HCT116 (cell line): ENCODE data around the gene HOXC4. TPM values are rescaled to one million over a fixed set of nuclear protein-coding genes. Genes with fewer than 3 reads are reported as not detected.

ENCODE experiments used
- ATAC-seq: fragments of 200-7000 bp; cut with Tn5 transposase; 2 replicates; pipeline ENCODE4 v1.9.1; 2020; ENCODE audit warnings: mild to moderate bottlenecking, moderate library complexity
- BruUV-seq: library from RNA; stranded (reverse); fragments of 400-500 nt; replicated peaks from 2 replicates; lab custom pipeline; 2021; lab: Mats Ljungman, UMichigan
- CTCF ChIA-PET: fragments of 300-600 bp; sonication (Branson Sonifier 250); formaldehyde crosslinking; loops from one replicate; lab custom pipeline; 2021; ENCODE audit warnings: antibody characterized with exemption; lab: Charles Lee
- POLR2A ChIA-PET: fragments of 300-600, 350-600 bp; sonication (Branson Sonifier 250); formaldehyde crosslinking; loops from one replicate; lab custom pipeline; 2021; ENCODE audit warnings: antibody characterized with exemption; lab: Charles Lee
- RAD21 ChIA-PET, 2 experiments: fragments of 300-600 bp; sonication (Branson Sonifier 250); formaldehyde crosslinking; loops; one replicate each; lab custom pipeline; 2023; ENCODE audit warnings: low total read pairs in 2 of 2; ENCODE audit not compliant: uncharacterized antibody in 2 of 2, unreplicated experiment in 2 of 2, low non-redundant PET in 1 of 2; lab: Charles Lee
- DNase-seq: peaks from one replicate; pipeline ENCODE4 v3.0.0-alpha.2; 2010; ENCODE audit warnings: low read depth, low spot score
- H2AFZ ChIP-seq: fragments of 200-600 bp; shearing (Covaris generic), sonication (generic); 2 replicates; pipeline ENCODE4 v1.6.1; 2017; ENCODE audit warnings: low read depth, mixed run types, mixed read lengths, antibody characterized with exemption, low read length; ENCODE audit not compliant: poor library complexity, severe bottlenecking
- H3K27ac ChIP-seq: 2 replicates; pipeline ENCODE4 v1.5.1; 2012; ENCODE audit warnings: low read depth, low read length
- H3K27me3 ChIP-seq: fragments of 200-600 bp; sonication (generic); 2 replicates; pipeline ENCODE4 v1.6.1; 2016; ENCODE audit warnings: mixed run types, low read length, mixed read lengths; ENCODE audit not compliant: insufficient read depth
- H3K36me3 ChIP-seq, 2 experiments: fragments of 200-500 bp in 1 of 2; fragments of 200-600 bp in 1 of 2; sonication (Bioruptor generic) in 1 of 2; sonication (generic) in 1 of 2; 2 replicates each; pipeline versions ENCODE4 v1.5.1 to v1.6.1; 2014 to 2016; ENCODE audit warnings: low read length in 2 of 2, inconsistent platforms in 1 of 2, mixed read lengths in 1 of 2, mixed run types in 1 of 2; ENCODE audit not compliant: insufficient read depth in 2 of 2, control insufficient read depth in 1 of 2
- H3K4me1 ChIP-seq, 2 experiments: fragments of 200-600 bp in 1 of 2; sonication (generic) in 1 of 2; 2 replicates each; pipeline versions ENCODE4 v1.5.1 to v1.6.1; 2012 to 2017; ENCODE audit warnings: low read length in 2 of 2, inconsistent platforms in 1 of 2, mild to moderate bottlenecking in 1 of 2, mixed read lengths in 1 of 2, mixed run types in 1 of 2, moderate library complexity in 1 of 2; ENCODE audit not compliant: insufficient read depth in 2 of 2, control insufficient read depth in 1 of 2
- H3K4me2 ChIP-seq: fragments of 200-600 bp; sonication (generic); 2 replicates; pipeline ENCODE4 v1.6.1; 2017; ENCODE audit warnings: mixed run types, low read length, mixed read lengths
- H3K4me3 ChIP-seq, 2 experiments: fragments of 200-600 bp in 1 of 2; sonication (generic) in 1 of 2; replicated peaks in 1 of 2; 2 replicates each; pipeline ENCODE4 v1.5.1; 2011 to 2016; ENCODE audit warnings: low read length in 2 of 2, control low read depth in 1 of 2, low read depth in 1 of 2, mild to moderate bottlenecking in 1 of 2, mixed read lengths in 1 of 2, mixed run types in 1 of 2
- H3K79me2 ChIP-seq: fragments of 200-600 bp; sonication (generic); 2 replicates; pipeline ENCODE4 v1.6.1; 2017; ENCODE audit warnings: mild to moderate bottlenecking, mixed run types, low read length, moderate library complexity, mixed read lengths; ENCODE audit not compliant: insufficient read depth
- H3K9ac ChIP-seq: fragments of 200-600 bp; sonication (generic); 2 replicates; pipeline ENCODE4 v1.6.1; 2016; ENCODE audit warnings: low read length, mixed read lengths
- H3K9me2 ChIP-seq: fragments of 200-600 bp; sonication (generic), shearing (Covaris generic); 2 replicates; pipeline ENCODE4 v1.6.1; 2017; ENCODE audit warnings: mixed run types, mild to moderate bottlenecking, moderate library complexity; ENCODE audit not compliant: insufficient read depth
- H3K9me3 ChIP-seq, 2 experiments: fragments of 200-500 bp in 1 of 2; fragments of 200-600 bp in 1 of 2; sonication (Bioruptor generic) in 1 of 2; sonication (generic) in 1 of 2; 2 replicates each; pipeline ENCODE4 v1.6.1; 2014 to 2017; ENCODE audit warnings: low read length in 2 of 2, mixed read lengths in 2 of 2, inconsistent platforms in 1 of 2, low read depth in 1 of 2, mild to moderate bottlenecking in 1 of 2, mixed run types in 1 of 2, moderate library complexity in 1 of 2; ENCODE audit not compliant: control insufficient read depth in 1 of 2, insufficient read depth in 1 of 2
- H4K20me1 ChIP-seq: fragments of 200-600 bp; sonication (generic), shearing (Covaris generic); 2 replicates; pipeline ENCODE4 v1.6.1; 2017; ENCODE audit warnings: mixed run types, mild to moderate bottlenecking, moderate library complexity; ENCODE audit not compliant: insufficient read depth
- CBX3 ChIP-seq: IDR thresholded peaks from 2 replicates; pipeline ENCODE4 v1.6.1; 2012; ENCODE audit warnings: low read depth
- CEBPB ChIP-seq: IDR thresholded peaks from 2 replicates; pipeline ENCODE4 v1.6.1; 2012; ENCODE audit warnings: low read depth
- EGR1 ChIP-seq: IDR thresholded peaks from 2 replicates; pipeline ENCODE4 v1.6.1; 2012; ENCODE audit warnings: low read depth
- ELF1 ChIP-seq: IDR thresholded peaks from 2 replicates; pipeline ENCODE4 v1.6.1; 2012; ENCODE audit warnings: low read depth, borderline replicate concordance
- JUND ChIP-seq: IDR thresholded peaks from 2 replicates; pipeline ENCODE4 v1.6.1; 2012
- POLR2A ChIP-seq: IDR thresholded peaks from 2 replicates; pipeline ENCODE4 v1.7.0; 2011; ENCODE audit warnings: borderline replicate concordance; ENCODE audit not compliant: insufficient read depth, insufficient read length; ENCODE audit errors: extremely low read depth
- POLR2AphosphoS5 ChIP-seq: IDR thresholded peaks from 2 replicates; pipeline ENCODE4 v1.6.1; 2011; ENCODE audit warnings: mild to moderate bottlenecking, low read depth, low read length, moderate library complexity
- SIN3A ChIP-seq: IDR thresholded peaks from 2 replicates; pipeline ENCODE4 v1.6.1; 2012; ENCODE audit warnings: low read depth
- SRF ChIP-seq: IDR thresholded peaks from 2 replicates; pipeline ENCODE4 v1.6.1; 2012; ENCODE audit warnings: low read depth
- YY1 ChIP-seq: IDR thresholded peaks from 2 replicates; pipeline ENCODE4 v1.6.1; 2011; ENCODE audit warnings: low read length, low read depth, moderate library complexity, mild to moderate bottlenecking; ENCODE audit not compliant: insufficient replicate concordance; ENCODE audit errors: extremely low read depth
- ZFX ChIP-seq: fragments of 450-650 bp; IDR thresholded peaks from 2 replicates; pipeline ENCODE4 v1.6.1; 2017
- ZNF274 ChIP-seq: fragments of 200-500 bp; sonication (Bioruptor generic); IDR thresholded peaks from 2 replicates; pipeline ENCODE4 v1.6.1; 2014; ENCODE audit warnings: mild to moderate bottlenecking, low read depth, low read length, inconsistent platforms
- intact Hi-C: fragments of 100-400 bp; cut with micrococcal nuclease; formaldehyde crosslinking; loops from 2 replicates; pipeline ENCODE4 v1.10.0; 2022
- total RNA-seq: library from RNA; stranded (reverse); gene quantifications from one replicate; pipeline ENCODE4 v1.2.1, GENCODE V29; 2021; ENCODE audit not compliant: unreplicated experiment
- TF ChIP-seq, protein P1 (sequence below): IDR thresholded peaks from 2 replicates; pipeline ENCODE4 v1.6.1; 2012
- TF ChIP-seq, protein P2 (sequence below): IDR thresholded peaks from 2 replicates; pipeline ENCODE4 v1.6.1; 2012; ENCODE audit warnings: low read depth
- TF ChIP-seq, protein P3 (sequence below): IDR thresholded peaks from 2 replicates; pipeline ENCODE4 v1.6.1; 2011; ENCODE audit warnings: mild to moderate bottlenecking, low read length, moderate library complexity; ENCODE audit not compliant: insufficient replicate concordance; ENCODE audit errors: extremely low read depth

HOXC4 gene
- total RNA-seq, 1 experiment from 2014 or later: 1.5 TPM

DNA sequence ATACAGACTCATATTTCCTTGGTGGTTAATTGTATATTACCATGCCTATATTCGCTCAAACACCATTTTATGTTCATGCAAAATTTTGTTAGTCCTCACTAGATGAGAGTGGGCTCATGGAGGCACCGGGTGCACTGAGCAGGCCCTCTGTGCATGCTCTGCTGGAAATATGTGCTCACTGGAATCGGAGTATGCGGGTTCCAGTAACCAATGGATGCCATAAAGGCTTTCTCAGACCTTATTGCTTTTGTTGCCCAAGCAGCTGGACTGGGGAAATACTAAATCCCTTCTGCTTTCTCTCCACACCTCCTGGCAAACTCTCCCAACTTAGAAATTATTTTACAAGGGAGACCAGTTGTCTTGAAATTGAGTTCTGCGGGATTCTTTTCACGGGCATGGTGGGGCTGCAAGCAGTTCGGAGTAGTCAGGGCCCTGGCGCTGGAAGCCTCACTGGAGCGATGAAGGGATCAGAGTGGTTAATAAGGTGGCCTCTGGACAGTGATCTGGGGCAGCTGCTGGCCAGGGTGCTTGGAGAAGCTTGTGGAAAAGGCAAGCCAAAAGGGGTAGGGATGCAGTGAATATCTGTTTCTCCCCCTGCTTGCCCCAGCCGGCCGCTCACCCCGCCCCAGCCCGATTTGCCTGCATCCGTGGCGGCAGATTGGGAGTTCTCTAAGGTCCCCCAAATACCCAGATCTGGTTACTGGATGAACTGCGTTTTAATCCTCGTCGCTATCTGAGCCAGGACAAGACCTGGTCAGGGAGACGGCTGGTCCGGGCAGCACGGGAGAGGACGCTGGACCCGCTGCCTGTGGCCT is 32.8 kb upstream of the HOXC4 start:
- RAD21 ChIA-PET: no interaction called here
- H3K79me2 ChIP-seq: no peaks in the 10 kb centered on the region
- CTCF ChIA-PET: interaction anchor here (5.3 kb wide), 1 partner anchor 12 kb away, joined by 38 read pairs; the partner anchor contains the start of gene HOXC5
- no peak for TF ChIP-seq CEBPB
- no peak for TF ChIP-seq ZFX
- TF ChIP-seq ELF1: no peak
- TF ChIP-seq, protein P1, sequence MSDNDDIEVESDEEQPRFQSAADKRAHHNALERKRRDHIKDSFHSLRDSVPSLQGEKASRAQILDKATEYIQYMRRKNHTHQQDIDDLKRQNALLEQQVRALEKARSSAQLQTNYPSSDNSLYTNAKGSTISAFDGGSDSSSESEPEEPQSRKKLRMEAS: no peak
- TF ChIP-seq, protein P2, sequence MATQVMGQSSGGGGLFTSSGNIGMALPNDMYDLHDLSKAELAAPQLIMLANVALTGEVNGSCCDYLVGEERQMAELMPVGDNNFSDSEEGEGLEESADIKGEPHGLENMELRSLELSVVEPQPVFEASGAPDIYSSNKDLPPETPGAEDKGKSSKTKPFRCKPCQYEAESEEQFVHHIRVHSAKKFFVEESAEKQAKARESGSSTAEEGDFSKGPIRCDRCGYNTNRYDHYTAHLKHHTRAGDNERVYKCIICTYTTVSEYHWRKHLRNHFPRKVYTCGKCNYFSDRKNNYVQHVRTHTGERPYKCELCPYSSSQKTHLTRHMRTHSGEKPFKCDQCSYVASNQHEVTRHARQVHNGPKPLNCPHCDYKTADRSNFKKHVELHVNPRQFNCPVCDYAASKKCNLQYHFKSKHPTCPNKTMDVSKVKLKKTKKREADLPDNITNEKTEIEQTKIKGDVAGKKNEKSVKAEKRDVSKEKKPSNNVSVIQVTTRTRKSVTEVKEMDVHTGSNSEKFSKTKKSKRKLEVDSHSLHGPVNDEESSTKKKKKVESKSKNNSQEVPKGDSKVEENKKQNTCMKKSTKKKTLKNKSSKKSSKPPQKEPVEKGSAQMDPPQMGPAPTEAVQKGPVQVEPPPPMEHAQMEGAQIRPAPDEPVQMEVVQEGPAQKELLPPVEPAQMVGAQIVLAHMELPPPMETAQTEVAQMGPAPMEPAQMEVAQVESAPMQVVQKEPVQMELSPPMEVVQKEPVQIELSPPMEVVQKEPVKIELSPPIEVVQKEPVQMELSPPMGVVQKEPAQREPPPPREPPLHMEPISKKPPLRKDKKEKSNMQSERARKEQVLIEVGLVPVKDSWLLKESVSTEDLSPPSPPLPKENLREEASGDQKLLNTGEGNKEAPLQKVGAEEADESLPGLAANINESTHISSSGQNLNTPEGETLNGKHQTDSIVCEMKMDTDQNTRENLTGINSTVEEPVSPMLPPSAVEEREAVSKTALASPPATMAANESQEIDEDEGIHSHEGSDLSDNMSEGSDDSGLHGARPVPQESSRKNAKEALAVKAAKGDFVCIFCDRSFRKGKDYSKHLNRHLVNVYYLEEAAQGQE: no peak
- no peak for TF ChIP-seq CBX3
- TF ChIP-seq, protein P3, sequence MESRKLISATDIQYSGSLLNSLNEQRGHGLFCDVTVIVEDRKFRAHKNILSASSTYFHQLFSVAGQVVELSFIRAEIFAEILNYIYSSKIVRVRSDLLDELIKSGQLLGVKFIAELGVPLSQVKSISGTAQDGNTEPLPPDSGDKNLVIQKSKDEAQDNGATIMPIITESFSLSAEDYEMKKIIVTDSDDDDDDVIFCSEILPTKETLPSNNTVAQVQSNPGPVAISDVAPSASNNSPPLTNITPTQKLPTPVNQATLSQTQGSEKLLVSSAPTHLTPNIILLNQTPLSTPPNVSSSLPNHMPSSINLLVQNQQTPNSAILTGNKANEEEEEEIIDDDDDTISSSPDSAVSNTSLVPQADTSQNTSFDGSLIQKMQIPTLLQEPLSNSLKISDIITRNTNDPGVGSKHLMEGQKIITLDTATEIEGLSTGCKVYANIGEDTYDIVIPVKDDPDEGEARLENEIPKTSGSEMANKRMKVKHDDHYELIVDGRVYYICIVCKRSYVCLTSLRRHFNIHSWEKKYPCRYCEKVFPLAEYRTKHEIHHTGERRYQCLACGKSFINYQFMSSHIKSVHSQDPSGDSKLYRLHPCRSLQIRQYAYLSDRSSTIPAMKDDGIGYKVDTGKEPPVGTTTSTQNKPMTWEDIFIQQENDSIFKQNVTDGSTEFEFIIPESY: no peak
- TF ChIP-seq SRF: no peak
- TF ChIP-seq JUND: no peak
- no peak for TF ChIP-seq ZNF274
- TF ChIP-seq POLR2AphosphoS5: no peak
- TF ChIP-seq EGR1: no peak
- TF ChIP-seq YY1: no peak
- TF ChIP-seq POLR2A: no peak
- no peak for TF ChIP-seq SIN3A
- TF ChIP-seq, all 23 proteins: peak for 0
- no peak for ATAC-seq
- Histone ChIP-seq H2AFZ (no peak overlapping the region), H3K4me3 (no peak overlapping the region), H3K27ac (no peak overlapping the region), H3K9me2 (no peaks in the 10 kb centered on the region), H4K20me1 (no peaks in the 10 kb centered on the region), H3K9ac (0 out of 2 replicates have a peak overlapping the region, but pooled peaks have one; percentile 8), H3K4me2 (peak overlapping the region; percentile 59; the same call in 1 of the 2 replicates), H3K36me3 (no peaks in the 10 kb centered on the region), H3K9me3 (no peaks in the 10 kb centered on the region), H3K4me1 (peaks cover 21 to 38% of the 10 kb centered on the region in 2 experiments), H3K27me3 (no peaks in the 10 kb centered on the region)
- POLR2A ChIA-PET: no interaction called here
- BruUV-seq: no TSS peak
- intact Hi-C loops: no loop called here
- no peak for DNase-seq
